Thoracic aorta endothelial cell (primary cell): Measurements from ENCODE around the gene SAT1. TPM values are rescaled to one million over a fixed set of nuclear protein-coding genes. Genes with fewer than 3 reads are reported as not detected.

ENCODE experiments used
- small RNA-seq: library from RNA; depleted of rRNA; stranded (forward); fragments of <200 nt; gene quantifications from one replicate; pipeline ENCODE3, GENCODE V24; 2012
- total RNA-seq: library from RNA; depleted of rRNA; stranded (reverse); fragments of >200 nt; gene quantifications from 2 replicates; pipeline ENCODE4 v1.2.3, GENCODE V29; 2012

Gene SAT1
- total RNA-seq: 408 and 688 TPM in 2 replicates

DNA sequence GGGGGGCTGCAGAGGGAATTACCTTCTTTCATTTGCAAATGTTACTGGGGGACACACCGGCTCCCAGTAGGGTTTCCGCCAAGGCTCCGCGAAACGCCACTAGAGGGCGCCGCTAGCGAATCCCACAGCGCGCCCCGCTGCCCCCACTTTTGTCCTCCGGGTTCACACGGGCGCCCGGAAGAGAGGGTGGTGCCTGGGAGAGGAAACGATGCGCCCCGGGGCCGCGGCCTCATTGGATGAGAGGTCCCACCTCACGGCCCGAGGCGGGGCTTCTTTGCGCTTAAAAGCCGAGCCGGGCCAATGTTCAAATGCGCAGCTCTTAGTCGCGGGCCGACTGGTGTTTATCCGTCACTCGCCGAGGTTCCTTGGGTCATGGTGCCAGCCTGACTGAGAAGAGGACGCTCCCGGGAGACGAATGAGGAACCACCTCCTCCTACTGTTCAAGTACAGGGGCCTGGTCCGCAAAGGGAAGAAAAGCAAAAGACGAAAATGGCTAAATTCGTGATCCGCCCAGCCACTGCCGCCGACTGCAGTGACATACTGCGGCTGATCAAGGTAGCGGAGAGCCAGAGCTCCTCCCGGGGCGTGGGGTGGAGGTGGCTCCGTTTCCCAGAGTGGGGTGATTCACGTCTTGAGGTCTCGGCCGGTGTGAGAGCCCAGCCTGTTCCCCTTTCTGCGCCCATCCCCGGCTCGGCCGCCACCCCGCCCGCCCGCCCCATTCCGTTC lies at the start of gene SAT1:
Gene SAT1, plus strand, starts transcription at position 311 of the 726 bp plus-strand sequence. Its CDS starts 179 bp downstream, at position 490.

DNA sequence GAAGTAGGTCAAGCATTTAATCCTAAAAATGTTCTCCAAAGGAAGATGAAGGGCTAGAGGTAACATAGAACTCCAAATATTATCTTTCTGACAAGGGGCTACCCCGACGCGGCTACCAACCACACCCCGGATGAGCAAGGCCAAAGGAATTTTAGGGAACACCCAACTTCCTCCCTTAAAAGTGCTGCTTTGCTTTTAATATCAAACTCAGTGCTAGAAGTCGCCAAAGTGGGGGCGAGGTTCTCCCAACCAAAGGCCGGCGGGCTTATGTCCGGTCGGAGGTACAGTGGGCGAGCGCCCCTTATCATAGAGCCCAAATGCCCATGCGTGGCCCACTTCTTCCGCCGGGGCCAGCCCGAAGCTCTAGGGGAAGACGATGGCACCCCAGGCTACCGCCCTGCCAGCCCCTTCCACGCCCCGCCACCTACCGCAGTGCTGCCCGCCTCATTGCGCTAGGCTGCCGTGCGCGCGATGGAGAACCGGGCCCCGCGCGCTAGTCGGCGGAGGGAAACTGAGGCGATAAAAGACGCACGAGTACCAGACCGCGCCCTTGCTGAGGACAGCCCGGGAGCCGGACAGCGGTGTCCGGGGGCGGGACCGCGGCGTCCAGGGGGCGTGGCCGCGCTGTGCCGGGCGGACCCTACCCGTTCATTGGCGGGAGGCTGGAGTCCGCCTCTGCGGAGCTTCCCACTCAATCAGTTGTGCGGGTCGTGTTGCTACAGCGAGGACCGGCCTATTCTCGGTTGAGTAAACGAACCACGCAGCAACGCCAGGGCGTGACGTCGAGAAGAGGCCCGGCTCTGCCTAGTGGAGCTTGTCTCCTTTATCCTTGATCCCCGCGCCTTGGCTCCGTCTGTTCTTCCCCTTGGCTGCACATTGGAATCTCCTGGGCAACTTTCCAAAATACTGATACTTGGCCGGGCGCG lies 40.0 kb upstream of the SAT1 start, which contains the start of gene ACOT9:
Gene ACOT9, minus strand, starts transcription at position 580 of the 926 bp plus-strand sequence. Its CDS starts 132 bp downstream, at position 448.

Small RNA genes within 50 kb of the gene (small RNA-seq; reads per million reads assigned to genes)
- gene RF00019: not detected

Other genes starting within 250 kb of the SAT1 start
- 270 and 279 TPM in 2 replicates for gene PRDX4, start 115.7 kb upstream of the SAT1 start, total RNA-seq
- 127 and 185 TPM in 2 replicates for gene ACOT9, start 39.9 kb upstream of the SAT1 start, total RNA-seq
- gene APOO, start 124.8 kb downstream of the SAT1 start, total RNA-seq: 12.2 and 16.7 TPM in 2 replicates
- under 0.01 TPM in 1 of 2 replicates, not detected in the other for gene CXorf58, start 124.8 kb downstream of the SAT1 start, total RNA-seq
- gene KLHL15, start 244.0 kb downstream of the SAT1 start, total RNA-seq: 8.3 and 9.7 TPM in 2 replicates